Ovary (tissue), 3 donors: ENCODE measurements around the gene ADGRB3.
"Not testable (repeated sequence)": the region's sequence is repeated elsewhere in the genome, so short reads cannot be mapped to it uniquely, and the experiment has no call there.

Experiments used
- EP300 ChIP-seq: sonication (generic); formaldehyde crosslinking; IDR thresholded peaks from one replicate; pipeline ENCODE4 v1.6.1; 2017; ENCODE audit warnings: antibody characterized with exemption
- POLR2A ChIP-seq: fragments of 450-650 bp; IDR thresholded peaks from one replicate; pipeline ENCODE4 v1.6.1; 2017; ENCODE audit warnings: antibody characterized with exemption, mild to moderate bottlenecking, moderate library complexity
- TF ChIP-seq, protein P1 (sequence below), 3 donors: fragments of 450-650 bp in 2 of 3; fragments of 200-600 bp in 1 of 3; IDR thresholded peaks; one replicate each; pipeline versions ENCODE4 v1.5.1 to v1.8.0; 2016 to 2022; ENCODE audit warnings: antibody characterized with exemption in 3 of 3, mild to moderate bottlenecking in 1 of 3
- donor health status: DM: no; HTN: no; CAD: no.

DNA sequence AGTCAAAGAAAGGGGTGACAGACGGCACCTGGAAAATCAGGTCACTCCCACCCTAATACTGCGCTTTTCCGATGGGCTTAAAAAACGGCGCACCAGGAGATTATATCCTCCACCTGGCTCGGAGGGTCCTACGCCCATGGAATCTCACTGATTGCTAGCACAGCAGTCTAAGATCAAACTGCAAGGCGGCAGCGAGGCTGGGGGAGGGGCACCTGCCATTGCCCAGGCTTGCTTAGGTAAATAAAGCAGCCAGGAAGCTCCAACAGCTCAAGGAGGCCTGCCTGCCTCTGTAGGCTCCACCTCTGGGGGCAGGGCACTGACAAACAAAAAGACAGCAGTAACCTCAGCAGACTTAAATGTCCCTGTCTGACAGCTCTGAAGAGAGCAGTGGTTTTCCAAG lies 277.7 kb downstream of the ADGRB3 start:
- TF ChIP-seq, protein P1, sequence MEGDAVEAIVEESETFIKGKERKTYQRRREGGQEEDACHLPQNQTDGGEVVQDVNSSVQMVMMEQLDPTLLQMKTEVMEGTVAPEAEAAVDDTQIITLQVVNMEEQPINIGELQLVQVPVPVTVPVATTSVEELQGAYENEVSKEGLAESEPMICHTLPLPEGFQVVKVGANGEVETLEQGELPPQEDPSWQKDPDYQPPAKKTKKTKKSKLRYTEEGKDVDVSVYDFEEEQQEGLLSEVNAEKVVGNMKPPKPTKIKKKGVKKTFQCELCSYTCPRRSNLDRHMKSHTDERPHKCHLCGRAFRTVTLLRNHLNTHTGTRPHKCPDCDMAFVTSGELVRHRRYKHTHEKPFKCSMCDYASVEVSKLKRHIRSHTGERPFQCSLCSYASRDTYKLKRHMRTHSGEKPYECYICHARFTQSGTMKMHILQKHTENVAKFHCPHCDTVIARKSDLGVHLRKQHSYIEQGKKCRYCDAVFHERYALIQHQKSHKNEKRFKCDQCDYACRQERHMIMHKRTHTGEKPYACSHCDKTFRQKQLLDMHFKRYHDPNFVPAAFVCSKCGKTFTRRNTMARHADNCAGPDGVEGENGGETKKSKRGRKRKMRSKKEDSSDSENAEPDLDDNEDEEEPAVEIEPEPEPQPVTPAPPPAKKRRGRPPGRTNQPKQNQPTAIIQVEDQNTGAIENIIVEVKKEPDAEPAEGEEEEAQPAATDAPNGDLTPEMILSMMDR (IDR thresholded peaks at IDR 0.05): not testable (repeated sequence)
- TF ChIP-seq EP300, POLR2A: not testable (repeated sequence)
